GM19025 (cell line): ENCODE measurements around the gene ACOXL.

Experiments used
- ATAC-seq: cut with Tn5 transposase; IDR thresholded peaks from one replicate; pipeline ENCODE4 v1.9.1; 2021; ENCODE audit warnings: mild to moderate bottlenecking, low read depth, moderate library complexity; ENCODE audit not compliant: unreplicated experiment

ACOXL gene

GRCh38 chr2:110751642-110752041, 19.3 kb downstream of the ACOXL start:
- no peak for ATAC-seq

- no peak for ATAC-seq
Observed at GRCh38 chr2:110752871-110753270, 20.5 kb downstream of the ACOXL start.

- ATAC-seq: no peak
Observed at GRCh38 chr2:110755491-110756078, 23.2 kb downstream of the ACOXL start.

- no peak for ATAC-seq
Observed at GRCh38 chr2:110759411-110759810, 27.0 kb downstream of the ACOXL start.

GRCh38 chr2:110764931-110765330, 32.6 kb downstream of the ACOXL start:
- no peak for ATAC-seq

GRCh38 chr2:110766291-110766690, 33.9 kb downstream of the ACOXL start:
- no peak for ATAC-seq

- no peak for ATAC-seq
Observed at GRCh38 chr2:110768591-110768990, 36.2 kb downstream of the ACOXL start.

GRCh38 chr2:110770404-110770958, 38.1 kb downstream of the ACOXL start:
- ATAC-seq: no peak

GRCh38 chr2:110770959-110771431, 38.6 kb downstream of the ACOXL start:
- ATAC-seq: no peak

- ATAC-seq: no peak
Observed at GRCh38 chr2:110771547-110772382, 39.4 kb downstream of the ACOXL start.

- ATAC-seq: no peak
Observed at GRCh38 chr2:110772383-110772755, 40.0 kb downstream of the ACOXL start.

- ATAC-seq: no peak
Observed at GRCh38 chr2:110773401-110773921, 41.1 kb downstream of the ACOXL start.

- ATAC-seq: no peak
Observed at GRCh38 chr2:110774701-110775100, 42.3 kb downstream of the ACOXL start.

- no peak for ATAC-seq
Observed at GRCh38 chr2:110777531-110778311, 45.3 kb downstream of the ACOXL start.

GRCh38 chr2:110780461-110780860, 48.1 kb downstream of the ACOXL start:
- no peak for ATAC-seq

GRCh38 chr2:110783196-110783873, 51.0 kb downstream of the ACOXL start:
- ATAC-seq: no peak

- ATAC-seq: no peak
Observed at GRCh38 chr2:110784047-110784631, 51.8 kb downstream of the ACOXL start.

GRCh38 chr2:110785439-110785838, 53.1 kb downstream of the ACOXL start:
- ATAC-seq: no peak

GRCh38 chr2:110788976-110789375, 56.6 kb downstream of the ACOXL start:
- no peak for ATAC-seq

GRCh38 chr2:110789706-110790105, 57.3 kb downstream of the ACOXL start:
- ATAC-seq: no peak
